Mucosa of rectum (tissue), 2 donors: ENCODE results near the gene ALDH3B1.
A peak's percentile ranks its signal among the peaks of the same experiment; 100 is the strongest.

Experiments
- H3K27ac ChIP-seq, 2 donors: one replicate each; pipeline ENCODE4 v1.7.0; 2013; ENCODE audit warnings: inconsistent platforms in 2 of 2, low read depth in 2 of 2, low read length in 2 of 2
- H3K27me3 ChIP-seq, 2 donors: one replicate each; pipeline ENCODE4 v1.7.0; 2013; ENCODE audit warnings: low read length in 2 of 2; ENCODE audit not compliant: control insufficient read depth in 2 of 2, insufficient read depth in 2 of 2
- H3K36me3 ChIP-seq, 2 donors: one replicate each; pipeline ENCODE4 v1.7.0; 2013; ENCODE audit warnings: low read length in 2 of 2; ENCODE audit not compliant: control insufficient read depth in 2 of 2, insufficient read depth in 2 of 2
- H3K4me1 ChIP-seq, 2 donors: one replicate each; pipeline ENCODE4 v1.7.0; 2013; ENCODE audit warnings: low read length in 2 of 2, mild to moderate bottlenecking in 1 of 2; ENCODE audit not compliant: control insufficient read depth in 2 of 2, insufficient read depth in 2 of 2
- H3K4me3 ChIP-seq, 2 donors: one replicate each; pipeline ENCODE4 v1.7.0; 2013; ENCODE audit warnings: low read length in 2 of 2
- H3K9ac ChIP-seq, 2 donors: one replicate each; pipeline ENCODE4 v1.7.0; 2013; ENCODE audit warnings: low read length in 2 of 2, low read depth in 1 of 2, mild to moderate bottlenecking in 1 of 2
- H3K9me3 ChIP-seq, 2 donors: one replicate each; pipeline ENCODE4 v1.7.0; 2013; ENCODE audit warnings: low read length in 2 of 2; ENCODE audit not compliant: control insufficient read depth in 2 of 2
- donor health status: healthy.
- donor health status: Normal muscosa, but diverticular disease.

The ALDH3B1 gene

GRCh38 chr11:67997475-67997921 is 12.6 kb upstream of the ALDH3B1 start:
- Histone ChIP-seq H3K36me3 (peaks cover 3 to 4% of the 10 kb centered on the region in 2 donors), H3K9me3 (no peaks in the 10 kb centered on the region), H3K27ac (peak overlapping the region in 1 of 2 donors; percentile 77), H3K27me3 (no peaks in the 10 kb centered on the region), H3K9ac (no peak overlapping the region), H3K4me1 (peaks cover 3 to 18% of the 10 kb centered on the region in 2 donors), H3K4me3 (no peak overlapping the region)

- no peaks in the 10 kb centered on the region for H3K9me3 ChIP-seq
- H3K9ac ChIP-seq, result no peak overlapping the region
- peaks cover 10 to 20% of the 10 kb centered on the region in 2 donors for H3K4me1 ChIP-seq
- H3K4me3 ChIP-seq, result no peak overlapping the region
- no peak overlapping the region for H3K27ac ChIP-seq
- H3K27me3 ChIP-seq, result no peaks in the 10 kb centered on the region
- peaks cover 4 to 5% of the 10 kb centered on the region in 2 donors for H3K36me3 ChIP-seq
These were observed 11.7 kb upstream of the ALDH3B1 start for GRCh38 chr11:67998150-67999045.

- no peaks in the 10 kb centered on the region for H3K9me3 ChIP-seq
These were observed 10.9 kb upstream of the ALDH3B1 start for GRCh38 chr11:67999201-67999629.

GRCh38 chr11:67999704-68000103 is 10.4 kb upstream of the ALDH3B1 start:
- Histone ChIP-seq H3K36me3 (peaks cover 4 to 5% of the 10 kb centered on the region in 2 donors), H3K4me3 (no peak overlapping the region), H3K4me1 (peaks cover 15 to 24% of the 10 kb centered on the region in 2 donors), H3K27ac (no peak overlapping the region), H3K27me3 (no peaks in the 10 kb centered on the region), H3K9ac (no peak overlapping the region), H3K9me3 (no peaks in the 10 kb centered on the region)

More at GRCh38 chr11:67999201-67999629, 10.9 kb upstream of the ALDH3B1 start:
- Histone ChIP-seq H3K4me1 (peaks cover 11 to 22% of the 10 kb centered on the region in 2 donors), H3K4me3 (no peak overlapping the region), H3K36me3 (peaks cover 4 to 5% of the 10 kb centered on the region in 2 donors), H3K27ac (no peak overlapping the region), H3K27me3 (no peaks in the 10 kb centered on the region), H3K9ac (no peak overlapping the region)

GRCh38 chr11:68002575-68002937 is 7.6 kb upstream of the ALDH3B1 start:
- Histone ChIP-seq H3K4me3 (peak overlapping the region; percentile 60 to 68), H3K27me3 (no peaks in the 10 kb centered on the region), H3K9ac (peak overlapping the region in 1 of 2 donors; percentile 14), H3K36me3 (peaks cover 4 to 5% of the 10 kb centered on the region in 2 donors), H3K27ac (peak overlapping the region in 1 of 2 donors; percentile 71), H3K4me1 (peaks cover 12 to 15% of the 10 kb centered on the region in 2 donors), H3K9me3 (no peaks in the 10 kb centered on the region)

- peaks cover 3 to 4% of the 10 kb centered on the region in 2 donors for H3K36me3 ChIP-seq
- no peaks in the 10 kb centered on the region for H3K27me3 ChIP-seq
- H3K4me1 ChIP-seq, result peaks cover 13 to 18% of the 10 kb centered on the region in 2 donors
- H3K9ac ChIP-seq, result peak overlapping the region in 1 of 2 donors; percentile 50
- H3K4me3 ChIP-seq, result peak overlapping the region; percentile 60 to 68
- H3K27ac ChIP-seq, result peak overlapping the region; percentile 53 to 71
- H3K9me3 ChIP-seq, result no peaks in the 10 kb centered on the region
These were observed 6.9 kb upstream of the ALDH3B1 start for GRCh38 chr11:68002938-68003845.

- Histone ChIP-seq H3K4me1 (peaks cover 17 to 26% of the 10 kb centered on the region in 2 donors), H3K27me3 (no peaks in the 10 kb centered on the region), H3K4me3 (peak within 1 kb of the TSS; percentile 60 to 68), H3K9me3 (no peaks in the 10 kb centered on the region), H3K9ac (peak within 1 kb of the TSS; percentile 50 to 60), H3K27ac (peak within 1 kb of the TSS; percentile 53 to 71), H3K36me3 (peaks cover 3 to 4% of the 10 kb centered on the region in 2 donors)
These were observed 6.1 kb upstream of the ALDH3B1 start, which contains the start of gene UNC93B1 for GRCh38 chr11:68003846-68004550. Gene UNC93B1 (minus strand): TSS chr11:68004097. CDS start chr11:68004043, 54 bp downstream.

GRCh38 chr11:68004551-68005335 is 5.4 kb upstream of the ALDH3B1 start:
- Histone ChIP-seq H3K4me1 (peaks cover 24 to 34% of the 10 kb centered on the region in 2 donors), H3K9ac (no peak overlapping the region), H3K27me3 (no peaks in the 10 kb centered on the region), H3K27ac (peak overlapping the region in 1 of 2 donors; percentile 71), H3K9me3 (no peaks in the 10 kb centered on the region), H3K4me3 (peak overlapping the region in 1 of 2 donors; percentile 68), H3K36me3 (peaks cover 0 to 3% of the 10 kb centered on the region in 2 donors)
